HepG2 (cell line): ENCODE data around the gene TATDN3. TPM values are rescaled to one million over a fixed set of nuclear protein-coding genes. Genes with fewer than 3 reads are reported as not detected.

Source experiments
- AHR ChIP-seq: IDR thresholded peaks from 2 replicates; pipeline ENCODE4 v1.6.1; 2018; ENCODE audit warnings: missing genetic modification reagents, missing compliant biosample characterization
- ATF4 ChIP-seq, 2 experiments: fragments of 450-650 bp in 1 of 2; sonication (generic) in 1 of 2; formaldehyde crosslinking; IDR thresholded peaks; 2 replicates each; pipeline versions ENCODE4 v1.5.0 to v1.8.0; 2020 to 2022; ENCODE audit warnings: mild to moderate bottlenecking in 1 of 2, missing genetic modification reagents in 1 of 2
- FOXP4 ChIP-seq: sonication (generic); formaldehyde crosslinking; IDR thresholded peaks from 2 replicates; pipeline ENCODE4 v1.4.0; 2020; ENCODE audit warnings: missing genetic modification reagents
- IKZF5 ChIP-seq: IDR thresholded peaks from 2 replicates; pipeline ENCODE4 v1.6.1; 2018; ENCODE audit warnings: missing genetic modification reagents, mild to moderate bottlenecking, missing compliant biosample characterization
- KMT2A ChIP-seq: sonication (generic); formaldehyde crosslinking; IDR thresholded peaks from 2 replicates; pipeline ENCODE4 v1.4.0; 2020; ENCODE audit warnings: missing genetic modification reagents
- NCOA1 ChIP-seq: sonication (generic); formaldehyde crosslinking; IDR thresholded peaks from 2 replicates; pipeline ENCODE4 v1.9.0; 2021; ENCODE audit warnings: missing genetic modification reagents
- PLSCR1 ChIP-seq: sonication (generic); formaldehyde crosslinking; IDR thresholded peaks from 2 replicates; pipeline ENCODE4 v1.5.0; 2020; ENCODE audit warnings: missing genetic modification reagents, mild to moderate bottlenecking, borderline replicate concordance
- SAP130 ChIP-seq: IDR thresholded peaks from 2 replicates; pipeline ENCODE4 v1.6.1; 2016; ENCODE audit warnings: low read depth
- TEAD2 ChIP-seq: sonication (generic); formaldehyde crosslinking; IDR thresholded peaks from 2 replicates; pipeline ENCODE4 v1.9.0; 2021; ENCODE audit warnings: missing genetic modification reagents
- THAP11 ChIP-seq: IDR thresholded peaks from 2 replicates; pipeline ENCODE4 v1.6.1; 2016; ENCODE audit warnings: missing biosample characterization, missing genetic modification reagents
- ZNF17 ChIP-seq: sonication (generic); formaldehyde crosslinking; IDR thresholded peaks from 2 replicates; pipeline ENCODE4 v1.5.0; 2020; ENCODE audit warnings: mild to moderate bottlenecking, missing genetic modification reagents
- ZNF230 ChIP-seq: sonication (generic); formaldehyde crosslinking; IDR thresholded peaks from 2 replicates; pipeline ENCODE4 v1.4.0; 2020; ENCODE audit warnings: mild to moderate bottlenecking, missing genetic modification reagents
- ZNF280D ChIP-seq: sonication (generic); formaldehyde crosslinking; IDR thresholded peaks from 2 replicates; pipeline ENCODE4 v1.5.1; 2020; ENCODE audit warnings: mild to moderate bottlenecking, missing genetic modification reagents
- ZNF337 ChIP-seq: sonication (generic); formaldehyde crosslinking; IDR thresholded peaks from 2 replicates; pipeline ENCODE4 v1.5.1; 2020; ENCODE audit warnings: missing genetic modification reagents, low read depth, mild to moderate bottlenecking, borderline replicate concordance
- ZNF460 ChIP-seq: sonication (generic); formaldehyde crosslinking; IDR thresholded peaks from 2 replicates; pipeline ENCODE4 v1.5.1; 2020; ENCODE audit warnings: missing genetic modification reagents, mild to moderate bottlenecking, borderline replicate concordance
- ZNF543 ChIP-seq: sonication (generic); formaldehyde crosslinking; IDR thresholded peaks from 2 replicates; pipeline ENCODE4 v1.4.0; 2020; ENCODE audit warnings: mild to moderate bottlenecking, missing genetic modification reagents
- ZNF570 ChIP-seq: sonication (generic); formaldehyde crosslinking; IDR thresholded peaks from 2 replicates; pipeline ENCODE4 v1.4.0; 2020; ENCODE audit warnings: mild to moderate bottlenecking, missing genetic modification reagents, borderline replicate concordance
- ZNF691 ChIP-seq: sonication (generic); formaldehyde crosslinking; IDR thresholded peaks from 2 replicates; pipeline ENCODE4 v1.4.0; 2020; ENCODE audit warnings: missing genetic modification reagents, low read depth, mild to moderate bottlenecking, borderline replicate concordance
- ZNF703 ChIP-seq: sonication (generic); formaldehyde crosslinking; IDR thresholded peaks from 2 replicates; pipeline ENCODE4 v1.5.1; 2020; ENCODE audit warnings: missing genetic modification reagents, mild to moderate bottlenecking, moderate library complexity, borderline replicate concordance
- ZNF761 ChIP-seq: sonication (generic); formaldehyde crosslinking; conservative IDR thresholded peaks from 2 replicates; pipeline ENCODE4 v1.4.0; 2020; ENCODE audit warnings: mild to moderate bottlenecking, missing genetic modification reagents
- polyA plus RNA-seq, 8 experiments: library from polyadenylated mRNA; depleted of rRNA in 3 of 8; stranded (reverse) in 7 of 8; unstranded in 1 of 8; fragments of >200 nt; fragmentation: Illumina TruSeq in 4 of 8; extraction: Trizol in 4 of 8; gene quantifications; 2 replicates each; pipeline versions ENCODE4 v1.2.1 to v1.2.3, GENCODE V29; 2011 to 2016; ENCODE audit warnings: low read depth in 4 of 8, missing spikeins in 1 of 8, mixed read lengths in 1 of 8; ENCODE audit not compliant: insufficient read depth in 1 of 8
- total RNA-seq, 5 experiments: library from RNA; depleted of rRNA; stranded (reverse); fragments of >200 nt; fragmentation: Illumina TruSeq; extraction: Trizol; gene quantifications; 2 replicates each; pipeline ENCODE4 v1.2.3, GENCODE V29; 2016; ENCODE audit warnings: low read depth in 1 of 5

TATDN3 gene
- total and polyA plus RNA-seq, 2 of the 13 experiments (the other 11 are each of a cell fraction or from before 2014, with no cell fraction given), result 7.3 to 8.6 TPM

- TF ChIP-seq TEAD2 (CRISPR knock-in tag) (no peak), AHR (CRISPR knock-in tag) (0 out of 2 replicates have a peak, but pooled peaks have one; percentile 10), ZNF691 (0 out of 2 replicates have a peak, but pooled peaks have one; percentile 25), ATF4 (CRISPR knock-in tag; IDR thresholded peaks at IDR 0.05) (no peak), PLSCR1 (no peak), THAP11 (CRISPR knock-in tag) (no peak), SAP130 (CRISPR knock-in tag) (peak; percentile 55), ZNF230 (0 out of 2 replicates have a peak, but pooled peaks have one; percentile 10), ZNF543 (no peak; the same call in 1 of the 2 replicates), ZNF761 (CRISPR knock-in tag) (0 out of 2 replicates have a peak, but pooled peaks have one; percentile 11), ZNF337 (CRISPR knock-in tag) (no peak), FOXP4 (CRISPR knock-in tag) (no peak; the same call in 1 of the 2 replicates), NCOA1 (CRISPR knock-in tag) (no peak), IKZF5 (CRISPR knock-in tag) (no peak), ZNF280D (no peak), KMT2A (CRISPR knock-in tag) (no peak; the same call in 1 of the 2 replicates), ZNF703 (CRISPR knock-in tag) (no peak), ZNF460 (CRISPR knock-in tag) (no peak), ZNF17 (CRISPR knock-in tag) (no peak), ZNF570 (CRISPR knock-in tag) (no peak)
These were observed 67.0 kb downstream of the TATDN3 start (continued) for GRCh38 chr1:212858461-212859265.
